Endodermal cell (in vitro differentiated cells): ENCODE results near the gene KATNB1. TPM values are rescaled to one million over a fixed set of nuclear protein-coding genes. Genes with fewer than 3 reads are reported as not detected.

ENCODE experiments used
- DNase-seq: peaks from one replicate; pipeline ENCODE4 v3.0.0-alpha.2; 2017
- H3K27ac ChIP-seq: 2 replicates; pipeline ENCODE4 v1.5.1; 2013; ENCODE audit warnings: mild to moderate bottlenecking, low read depth, low read length, moderate library complexity
- H3K27me3 ChIP-seq: 2 replicates; pipeline ENCODE4 v1.6.1; 2013; ENCODE audit warnings: mild to moderate bottlenecking, low read length, moderate library complexity; ENCODE audit not compliant: insufficient read depth, control insufficient read depth, poor library complexity, severe bottlenecking
- H3K36me3 ChIP-seq: 2 replicates; pipeline ENCODE4 v1.7.0; 2013; ENCODE audit warnings: mild to moderate bottlenecking, low read length, moderate library complexity; ENCODE audit not compliant: control insufficient read depth, insufficient read depth
- H3K4me1 ChIP-seq: one replicate; pipeline ENCODE4 v1.7.0; 2013; ENCODE audit warnings: low read length; ENCODE audit not compliant: control insufficient read depth, insufficient read depth
- H3K4me3 ChIP-seq: 2 replicates; pipeline ENCODE4 v1.5.1; 2013; ENCODE audit warnings: mild to moderate bottlenecking, low read length, moderate library complexity
- H3K9ac ChIP-seq: 2 replicates; pipeline ENCODE4 v1.6.1; 2013; ENCODE audit warnings: mild to moderate bottlenecking, low read length, moderate library complexity; ENCODE audit not compliant: poor library complexity, severe bottlenecking; ENCODE audit errors: extremely low read depth
- H3K9me3 ChIP-seq: 2 replicates; pipeline ENCODE4 v1.6.1; 2013; ENCODE audit warnings: mild to moderate bottlenecking, low read length, moderate library complexity; ENCODE audit not compliant: control insufficient read depth
- H3K27ac Mint-ChIP-seq: 2 replicates; pipeline ENCODE4 v1.8.0; 2020; ENCODE audit warnings: mixed read lengths
- H3K27me3 Mint-ChIP-seq: 2 replicates; pipeline ENCODE4 v1.8.0; 2021; ENCODE audit warnings: mild to moderate bottlenecking, mixed read lengths; ENCODE audit not compliant: insufficient read depth
- H3K36me3 Mint-ChIP-seq: 2 replicates; pipeline ENCODE4 v1.8.0; 2020; ENCODE audit warnings: low read depth, mixed read lengths
- H3K4me1 Mint-ChIP-seq: 2 replicates; pipeline ENCODE4 v1.8.0; 2020; ENCODE audit warnings: mixed read lengths
- H3K4me3 Mint-ChIP-seq: 2 replicates; pipeline ENCODE4 v1.8.0; 2020; ENCODE audit warnings: mild to moderate bottlenecking, moderate library complexity, mixed read lengths
- H3K9me3 Mint-ChIP-seq: 2 replicates; pipeline ENCODE4 v1.8.0; 2020; ENCODE audit warnings: mild to moderate bottlenecking, mixed read lengths
- CTCF ChIP-seq: fragments of 200-600 bp; sonication (generic); conservative IDR thresholded peaks from 2 replicates; pipeline ENCODE4 v1.5.0; 2021; ENCODE audit warnings: antibody characterized with exemption, mild to moderate bottlenecking
- WGBS, 2 experiments: methylation state at CpG; one replicate each; pipeline versions ENCODE4 v1.1.5 to v1.1.7; 2013; ENCODE audit warnings: missing lambda C conversion rate in 2 of 2, mixed read lengths in 1 of 2; ENCODE audit not compliant: insufficient coverage in 1 of 2, insufficient read length in 1 of 2; 5-methylcytosine and 5-hydroxymethylcytosine counted together
- total RNA-seq, 2 donors: library from RNA; stranded (reverse); fragmentation: NEBNext Ultra II Directional in 1 of 2; extraction: Animal tissue kit (Norgen Biotek cat#: 25700) in 1 of 2; gene quantifications; 2 replicates in 1 of 2; 3 replicates in 1 of 2; pipeline ENCODE4 v1.2.1, GENCODE V29; 2021

KATNB1 gene
- total RNA-seq, 2 donors from 2014 or later: 26.1 to 32.4 TPM

- Mint-ChIP-seq H3K4me3 (no peak overlapping the region), H3K9me3 (no peaks in the 10 kb centered on the region), H3K36me3 (peaks cover 48% of the 10 kb centered on the region), H3K27ac (peak overlapping the region; percentile 36), H3K4me1 (no peaks in the 10 kb centered on the region), H3K27me3 (no peaks in the 10 kb centered on the region)
- 83 to 92% methylated on average over 1 to 3 of the region's 4 CpGs for WGBS, 2 experiments
- no peak for DNase-seq
- TF ChIP-seq CTCF: no peak
- H3K4me1 ChIP-seq: no peaks in the 10 kb centered on the region
- H3K27ac ChIP-seq: no peak overlapping the region
- no peaks in the 10 kb centered on the region for H3K9me3 ChIP-seq
- no peak overlapping the region for H3K9ac ChIP-seq
- H3K4me3 ChIP-seq: no peak overlapping the region
- H3K36me3 ChIP-seq: peaks cover 44% of the 10 kb centered on the region
- H3K27me3 ChIP-seq: no peaks in the 10 kb centered on the region
These were observed 47.5 kb downstream of the KATNB1 start for GRCh38 chr16:57783116-57783515.

- Histone ChIP-seq H3K4me3 (no peak overlapping the region), H3K36me3 (peaks cover 40% of the 10 kb centered on the region), H3K9me3 (no peaks in the 10 kb centered on the region), H3K9ac (no peak overlapping the region), H3K4me1 (no peaks in the 10 kb centered on the region), H3K27me3 (no peaks in the 10 kb centered on the region), H3K27ac (no peak overlapping the region)
- no peaks in the 10 kb centered on the region for H3K27me3 Mint-ChIP-seq
- WGBS, 2 experiments: 93 to 100% methylated on average over 5 to 8 of the region's 8 CpGs
- H3K27ac Mint-ChIP-seq: no peak overlapping the region
- H3K4me1 Mint-ChIP-seq: no peaks in the 10 kb centered on the region
- H3K4me3 Mint-ChIP-seq: no peak overlapping the region
- no peak for DNase-seq
- no peaks in the 10 kb centered on the region for H3K9me3 Mint-ChIP-seq
- TF ChIP-seq CTCF: no peak
- H3K36me3 Mint-ChIP-seq: peaks cover 43% of the 10 kb centered on the region
These were observed 48.3 kb downstream of the KATNB1 start for GRCh38 chr16:57783883-57784282.

- peak overlapping the region; percentile 59 for H3K27ac Mint-ChIP-seq
- H3K9me3 Mint-ChIP-seq: no peaks in the 10 kb centered on the region
- peaks cover 40% of the 10 kb centered on the region for H3K36me3 ChIP-seq
- WGBS, 2 experiments: 92 to 93% methylated on average over 7 of the region's 7 CpGs
- H3K9ac ChIP-seq: no peak overlapping the region
- H3K27ac ChIP-seq: no peak overlapping the region
- H3K27me3 ChIP-seq: no peaks in the 10 kb centered on the region
- H3K36me3 Mint-ChIP-seq: peaks cover 43% of the 10 kb centered on the region
- H3K4me3 ChIP-seq: no peak overlapping the region
- H3K27me3 Mint-ChIP-seq: no peaks in the 10 kb centered on the region
- TF ChIP-seq CTCF: no peak
- H3K4me1 Mint-ChIP-seq: no peaks in the 10 kb centered on the region
- no peaks in the 10 kb centered on the region for H3K9me3 ChIP-seq
- no peaks in the 10 kb centered on the region for H3K4me1 ChIP-seq
- no peak for DNase-seq
- no peak overlapping the region for H3K4me3 Mint-ChIP-seq
These were observed 48.8 kb downstream of the KATNB1 start for GRCh38 chr16:57784334-57784733.
